Neutrophil (primary cell): Measurements from ENCODE around the gene KANSL1.
"Not testable (repeated sequence)": the region's sequence is repeated elsewhere in the genome, so short reads cannot be mapped to it uniquely, and the experiment has no call there.

Experiments
- H3K27ac ChIP-seq: fragments of 200-600 bp; sonication (generic); 2 replicates; pipeline ENCODE4 v1.5.1; 2016; ENCODE audit warnings: mild to moderate bottlenecking, moderate library complexity
- H3K27me3 ChIP-seq: fragments of 200-600 bp; sonication (generic); 2 replicates; pipeline ENCODE4 v1.6.0; 2016; ENCODE audit warnings: mild to moderate bottlenecking
- H3K36me3 ChIP-seq: fragments of 200-600 bp; sonication (generic); 2 replicates; pipeline ENCODE4 v1.5.1; 2017
- H3K4me1 ChIP-seq, 2 experiments: fragments of 200-600 bp in 1 of 2; sonication (generic) in 1 of 2; 1 replicate in 1 of 2; 2 replicates in 1 of 2; pipeline versions ENCODE4 v1.5.1 to v1.6.1; 2013 to 2016; ENCODE audit warnings: low read depth in 1 of 2, low read length in 1 of 2, mild to moderate bottlenecking in 1 of 2, moderate library complexity in 1 of 2; ENCODE audit not compliant: control insufficient read depth in 1 of 2, insufficient read depth in 1 of 2
- H3K4me3 ChIP-seq, 2 experiments: fragments of 200-600 bp in 1 of 2; sonication (generic) in 1 of 2; 1 replicate in 1 of 2; 2 replicates in 1 of 2; pipeline ENCODE4 v1.5.1; 2013 to 2016; ENCODE audit warnings: low read depth in 1 of 2, low read length in 1 of 2, mild to moderate bottlenecking in 1 of 2, moderate library complexity in 1 of 2
- H3K9me3 ChIP-seq: fragments of 200-600 bp; sonication (generic); 2 replicates; pipeline ENCODE4 v1.5.1; 2016
- TF ChIP-seq, protein P1 (sequence below): fragments of 200-600 bp; sonication (generic); IDR thresholded peaks from 2 replicates; pipeline ENCODE4 v1.5.1; 2016; ENCODE audit warnings: antibody characterized with exemption

Gene KANSL1, protein sequence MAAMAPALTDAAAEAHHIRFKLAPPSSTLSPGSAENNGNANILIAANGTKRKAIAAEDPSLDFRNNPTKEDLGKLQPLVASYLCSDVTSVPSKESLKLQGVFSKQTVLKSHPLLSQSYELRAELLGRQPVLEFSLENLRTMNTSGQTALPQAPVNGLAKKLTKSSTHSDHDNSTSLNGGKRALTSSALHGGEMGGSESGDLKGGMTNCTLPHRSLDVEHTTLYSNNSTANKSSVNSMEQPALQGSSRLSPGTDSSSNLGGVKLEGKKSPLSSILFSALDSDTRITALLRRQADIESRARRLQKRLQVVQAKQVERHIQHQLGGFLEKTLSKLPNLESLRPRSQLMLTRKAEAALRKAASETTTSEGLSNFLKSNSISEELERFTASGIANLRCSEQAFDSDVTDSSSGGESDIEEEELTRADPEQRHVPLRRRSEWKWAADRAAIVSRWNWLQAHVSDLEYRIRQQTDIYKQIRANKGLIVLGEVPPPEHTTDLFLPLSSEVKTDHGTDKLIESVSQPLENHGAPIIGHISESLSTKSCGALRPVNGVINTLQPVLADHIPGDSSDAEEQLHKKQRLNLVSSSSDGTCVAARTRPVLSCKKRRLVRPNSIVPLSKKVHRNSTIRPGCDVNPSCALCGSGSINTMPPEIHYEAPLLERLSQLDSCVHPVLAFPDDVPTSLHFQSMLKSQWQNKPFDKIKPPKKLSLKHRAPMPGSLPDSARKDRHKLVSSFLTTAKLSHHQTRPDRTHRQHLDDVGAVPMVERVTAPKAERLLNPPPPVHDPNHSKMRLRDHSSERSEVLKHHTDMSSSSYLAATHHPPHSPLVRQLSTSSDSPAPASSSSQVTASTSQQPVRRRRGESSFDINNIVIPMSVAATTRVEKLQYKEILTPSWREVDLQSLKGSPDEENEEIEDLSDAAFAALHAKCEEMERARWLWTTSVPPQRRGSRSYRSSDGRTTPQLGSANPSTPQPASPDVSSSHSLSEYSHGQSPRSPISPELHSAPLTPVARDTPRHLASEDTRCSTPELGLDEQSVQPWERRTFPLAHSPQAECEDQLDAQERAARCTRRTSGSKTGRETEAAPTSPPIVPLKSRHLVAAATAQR (N-terminal part only)

DNA sequence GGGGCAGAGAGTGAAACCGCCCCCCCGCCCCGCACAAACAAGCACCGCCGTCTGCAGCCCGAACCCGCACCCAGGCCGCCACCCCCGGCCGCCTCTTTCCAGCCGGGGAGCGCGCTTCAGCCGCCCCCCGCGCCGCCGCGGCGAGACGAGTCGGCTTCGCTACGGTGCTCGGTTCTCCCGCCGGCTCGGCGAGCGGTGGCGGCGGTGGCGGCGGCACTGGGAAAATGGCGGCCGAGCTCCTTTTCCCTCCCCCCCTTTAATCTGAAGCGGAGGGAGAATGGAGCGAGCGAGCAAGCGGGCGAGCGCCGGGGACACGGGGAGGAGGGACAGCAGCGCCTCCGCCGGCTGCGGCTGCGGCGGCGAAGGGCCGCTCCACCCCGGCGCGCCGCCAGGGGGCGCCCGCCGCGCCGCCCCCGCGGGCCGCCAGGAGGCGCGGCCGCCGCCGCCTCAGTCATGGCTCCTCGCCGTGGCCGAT is at the start of gene KANSL1:
Gene KANSL1 (minus strand): TSS at position 279 of the 475 bp plus-strand sequence. CDS start 21,286 bp downstream, outside the sequence.
- Histone ChIP-seq H3K4me1 (peaks cover 41 to 51% of the 10 kb centered on the region in 2 experiments), H3K27ac (peak within 1 kb of the TSS; percentile 97), H3K27me3 (no peaks in the 10 kb centered on the region), H3K4me3 (peak within 1 kb of the TSS; percentile 96 to 98), H3K36me3 (no peaks in the 10 kb centered on the region), H3K9me3 (no peaks in the 10 kb centered on the region)
- TF ChIP-seq, protein P1, sequence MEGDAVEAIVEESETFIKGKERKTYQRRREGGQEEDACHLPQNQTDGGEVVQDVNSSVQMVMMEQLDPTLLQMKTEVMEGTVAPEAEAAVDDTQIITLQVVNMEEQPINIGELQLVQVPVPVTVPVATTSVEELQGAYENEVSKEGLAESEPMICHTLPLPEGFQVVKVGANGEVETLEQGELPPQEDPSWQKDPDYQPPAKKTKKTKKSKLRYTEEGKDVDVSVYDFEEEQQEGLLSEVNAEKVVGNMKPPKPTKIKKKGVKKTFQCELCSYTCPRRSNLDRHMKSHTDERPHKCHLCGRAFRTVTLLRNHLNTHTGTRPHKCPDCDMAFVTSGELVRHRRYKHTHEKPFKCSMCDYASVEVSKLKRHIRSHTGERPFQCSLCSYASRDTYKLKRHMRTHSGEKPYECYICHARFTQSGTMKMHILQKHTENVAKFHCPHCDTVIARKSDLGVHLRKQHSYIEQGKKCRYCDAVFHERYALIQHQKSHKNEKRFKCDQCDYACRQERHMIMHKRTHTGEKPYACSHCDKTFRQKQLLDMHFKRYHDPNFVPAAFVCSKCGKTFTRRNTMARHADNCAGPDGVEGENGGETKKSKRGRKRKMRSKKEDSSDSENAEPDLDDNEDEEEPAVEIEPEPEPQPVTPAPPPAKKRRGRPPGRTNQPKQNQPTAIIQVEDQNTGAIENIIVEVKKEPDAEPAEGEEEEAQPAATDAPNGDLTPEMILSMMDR = peak; percentile 89

DNA sequence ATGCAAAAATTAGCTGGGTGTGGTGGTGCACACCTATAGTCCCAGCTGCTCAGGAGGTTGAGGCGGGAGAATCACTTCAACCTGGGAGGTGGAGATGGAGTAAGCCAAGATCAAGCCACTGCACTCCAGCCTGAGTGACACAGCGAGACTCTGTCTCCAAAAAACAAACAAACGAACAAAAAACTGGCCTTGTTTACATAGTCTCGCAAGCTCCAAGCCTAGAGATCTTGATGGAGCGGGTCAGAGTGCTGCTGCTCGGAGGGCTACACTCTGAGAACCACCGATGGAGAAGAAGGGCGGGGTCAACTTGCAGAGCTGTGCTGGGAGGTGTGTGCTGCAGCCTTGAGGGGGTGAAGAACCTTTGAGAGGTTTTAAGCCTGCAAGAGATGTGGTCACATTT is 38.1 kb upstream of the KANSL1 start:
- not testable (repeated sequence) for H3K4me3 ChIP-seq, H3K4me1 ChIP-seq, H3K27ac ChIP-seq, H3K36me3 ChIP-seq, H3K9me3 ChIP-seq, H3K27me3 ChIP-seq

DNA sequence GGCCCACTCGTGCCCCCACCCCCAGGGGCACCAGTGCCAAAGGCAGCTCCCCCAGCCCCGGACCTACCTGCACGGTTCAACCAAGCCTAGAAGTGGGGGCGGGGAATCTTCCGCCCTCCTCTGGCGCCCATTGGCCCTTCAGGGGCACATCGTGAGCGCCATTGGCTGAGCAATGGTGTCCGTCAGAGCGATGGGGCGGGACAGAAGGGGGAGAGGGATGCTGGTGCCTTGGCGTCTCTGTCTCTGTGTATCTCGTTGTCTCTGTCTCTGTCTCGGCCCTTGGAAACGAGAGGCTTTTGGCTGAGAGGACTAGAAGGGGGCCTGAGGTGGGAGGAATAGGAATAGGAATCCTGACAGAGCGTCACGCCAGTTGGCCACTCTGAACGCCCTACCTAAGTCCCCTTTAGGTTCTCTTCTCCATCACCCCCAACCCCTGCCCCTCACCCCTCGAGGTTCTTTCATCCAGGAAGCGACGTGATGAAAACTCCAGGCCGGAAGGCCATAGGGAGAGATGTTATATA is 32.1 kb upstream of the KANSL1 start:
- H3K27ac ChIP-seq, H3K36me3 ChIP-seq, H3K9me3 ChIP-seq, H3K4me1 ChIP-seq, H3K27me3 ChIP-seq: not testable (repeated sequence)
- H3K4me3 ChIP-seq = peak overlapping the region; percentile 60 to 75
- TF ChIP-seq, protein P1 = peak; percentile 42

DNA sequence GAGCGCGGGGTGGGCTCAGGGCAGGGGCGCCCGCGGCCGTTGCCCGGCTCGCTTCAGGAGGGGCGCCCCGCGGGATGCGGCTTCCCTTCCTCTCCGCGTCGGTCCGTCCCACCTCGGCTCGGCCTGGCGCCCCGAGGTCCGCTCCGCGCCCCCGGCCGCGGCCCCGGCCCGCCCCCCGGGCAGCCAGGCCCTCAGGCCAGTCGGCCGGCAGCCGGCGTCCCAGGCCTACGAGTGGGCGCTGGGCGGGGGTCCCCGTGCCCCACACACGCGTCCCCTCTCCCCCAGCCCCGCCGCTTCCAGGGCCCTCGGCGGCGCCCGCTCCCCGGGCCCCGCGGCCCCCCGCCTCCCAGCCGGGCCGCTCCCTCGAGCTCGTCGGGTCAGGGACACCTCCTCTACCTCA is 31.6 kb upstream of the KANSL1 start:
- not testable (repeated sequence) for H3K9me3 ChIP-seq, H3K4me1 ChIP-seq, H3K27ac ChIP-seq, H3K27me3 ChIP-seq, H3K36me3 ChIP-seq
- peak overlapping the region; percentile 60 to 75 for H3K4me3 ChIP-seq

DNA sequence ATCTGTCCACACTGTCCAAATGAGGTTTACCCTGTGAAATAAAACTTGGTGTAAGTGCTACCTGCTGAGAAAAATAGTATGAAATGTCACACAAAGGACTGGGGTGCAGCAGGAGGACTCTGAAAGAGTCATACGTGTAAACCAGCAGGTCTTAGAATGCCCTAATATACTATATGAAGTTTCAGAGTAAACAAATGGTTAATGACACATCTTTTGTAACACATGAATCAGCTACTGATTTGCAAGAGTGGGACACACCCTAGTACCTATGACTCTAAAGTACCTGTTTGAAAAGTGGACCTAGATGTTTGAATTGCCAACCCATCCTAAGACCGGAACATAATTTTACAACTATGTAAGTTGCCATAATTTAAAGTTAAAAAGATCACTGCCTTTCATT is 29.8 kb upstream of the KANSL1 start:
- not testable (repeated sequence) for H3K27me3 ChIP-seq, H3K4me3 ChIP-seq, H3K9me3 ChIP-seq, H3K4me1 ChIP-seq, H3K36me3 ChIP-seq, H3K27ac ChIP-seq

DNA sequence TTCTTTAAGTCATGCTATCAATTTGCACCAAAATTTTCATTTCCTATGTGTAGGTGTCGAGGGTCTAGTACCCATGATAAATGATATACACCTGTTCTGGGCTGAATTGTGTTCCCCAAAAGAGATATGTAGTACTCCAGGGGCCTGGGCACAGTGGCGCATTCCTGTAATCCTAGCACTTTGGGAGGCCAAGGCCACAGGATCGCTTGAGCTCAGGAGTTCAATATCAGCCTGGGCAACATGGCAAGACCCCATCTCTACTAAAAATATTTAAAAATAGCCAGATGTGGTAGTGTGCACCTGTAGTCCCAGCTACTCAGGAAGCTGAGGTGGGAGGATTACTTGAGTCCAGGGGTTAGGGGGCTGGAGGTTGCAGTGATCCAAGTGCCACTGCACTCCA is 23.5 kb upstream of the KANSL1 start:
- Histone ChIP-seq H3K4me1 (no peaks in the 10 kb centered on the region), H3K36me3 (no peaks in the 10 kb centered on the region), H3K9me3 (no peaks in the 10 kb centered on the region), H3K4me3 (no peak overlapping the region), H3K27ac (no peak overlapping the region), H3K27me3 (no peaks in the 10 kb centered on the region)
- TF ChIP-seq, protein P1 = no peak
